ENCODE results near the gene MALAT1.
"Not testable (repeated sequence)": the region's sequence is repeated elsewhere in the genome, so short reads cannot be mapped to it uniquely, and the experiment has no call there.

Gene MALAT1

GRCh38 chr11:65522718-65523630 lies 24.1 kb downstream of the MALAT1 start:
- DNase-seq, result not testable (repeated sequence)

GRCh38 chr11:65523631-65523968 lies 24.8 kb downstream of the MALAT1 start:
- not testable (repeated sequence) for DNase-seq

- DNase-seq, result no peak
Observed at GRCh38 chr11:65524014-65524740, 25.3 kb downstream of the MALAT1 start.

- DNase-seq, result peak; percentile 74
Observed at GRCh38 chr11:65524741-65525545, 26.1 kb downstream of the MALAT1 start, which contains the start of gene SCYL1. SCYL1 (plus strand) TSS chr11:65525083; CDS start chr11:65525154, 71 bp downstream.

GRCh38 chr11:65525546-65526480 lies 27.0 kb downstream of the MALAT1 start:
- no peak for DNase-seq

- no peak for DNase-seq
Observed at GRCh38 chr11:65526744-65527143, 27.9 kb downstream of the MALAT1 start.

GRCh38 chr11:65528819-65529350 lies 30.0 kb downstream of the MALAT1 start:
- DNase-seq, result no peak

- no peak for DNase-seq
Observed at GRCh38 chr11:65529475-65530156, 30.8 kb downstream of the MALAT1 start.

GRCh38 chr11:65530157-65530496 lies 31.3 kb downstream of the MALAT1 start:
- DNase-seq, result no peak

- DNase-seq, result no peak
Observed at GRCh38 chr11:65532388-65533064, 33.7 kb downstream of the MALAT1 start.

GRCh38 chr11:65535102-65535501 lies 36.3 kb downstream of the MALAT1 start:
- DNase-seq, result no peak

- no peak for DNase-seq
Observed at GRCh38 chr11:65536412-65537295, 37.8 kb downstream of the MALAT1 start.

GRCh38 chr11:65537296-65537597 lies 38.4 kb downstream of the MALAT1 start:
- no peak for DNase-seq

- DNase-seq, result no peak
Observed at GRCh38 chr11:65537620-65538231, 38.9 kb downstream of the MALAT1 start.

- DNase-seq, result no peak
Observed at GRCh38 chr11:65538232-65538914, 39.5 kb downstream of the MALAT1 start.

- no peak for DNase-seq
Observed at GRCh38 chr11:65538915-65539743, 40.3 kb downstream of the MALAT1 start.

- DNase-seq, result no peak
Observed at GRCh38 chr11:65539744-65540289, 41.0 kb downstream of the MALAT1 start.
